Transverse colon (tissue), 4 donors: ENCODE data around the gene COG4.

Source experiments
- POLR2AphosphoS5 ChIP-seq, 3 donors: sonication (generic); formaldehyde crosslinking; IDR thresholded peaks; one replicate each; pipeline ENCODE4 v1.6.1; 2016; ENCODE audit warnings: antibody characterized with exemption in 3 of 3
- TF ChIP-seq, protein P1 (sequence below), 5 experiments: fragments of 200-600 bp in 3 of 5; fragments of 450-650 bp in 2 of 5; sonication (generic) in 3 of 5; IDR thresholded peaks; 1 replicate in 2 of 5; 2 replicates in 3 of 5; pipeline ENCODE4 v1.5.1; 2016 to 2017; ENCODE audit warnings: antibody characterized with exemption in 5 of 5, inconsistent platforms in 3 of 5, mild to moderate bottlenecking in 2 of 5, moderate library complexity in 1 of 5

DNA sequence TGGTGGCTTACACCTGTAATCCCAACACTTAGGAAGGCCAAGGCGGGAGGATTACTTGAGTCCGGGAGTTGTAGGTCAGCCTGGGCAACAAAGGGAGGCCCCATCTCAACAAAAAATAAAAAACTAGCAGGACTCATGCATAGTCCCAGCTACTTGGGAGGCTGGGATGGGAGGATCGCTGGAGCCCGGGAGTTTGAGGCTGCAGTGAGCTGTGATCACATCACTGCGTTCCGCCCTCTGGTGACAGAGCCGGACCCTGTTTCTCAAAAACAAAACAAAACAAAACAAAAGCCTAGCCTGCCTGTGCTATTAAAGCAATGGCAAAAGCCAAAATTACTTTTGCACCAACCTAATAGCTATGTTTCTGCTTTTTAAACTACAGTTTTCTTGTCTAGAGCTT is 67.4 kb downstream of the COG4 start:
- TF ChIP-seq, protein P1, sequence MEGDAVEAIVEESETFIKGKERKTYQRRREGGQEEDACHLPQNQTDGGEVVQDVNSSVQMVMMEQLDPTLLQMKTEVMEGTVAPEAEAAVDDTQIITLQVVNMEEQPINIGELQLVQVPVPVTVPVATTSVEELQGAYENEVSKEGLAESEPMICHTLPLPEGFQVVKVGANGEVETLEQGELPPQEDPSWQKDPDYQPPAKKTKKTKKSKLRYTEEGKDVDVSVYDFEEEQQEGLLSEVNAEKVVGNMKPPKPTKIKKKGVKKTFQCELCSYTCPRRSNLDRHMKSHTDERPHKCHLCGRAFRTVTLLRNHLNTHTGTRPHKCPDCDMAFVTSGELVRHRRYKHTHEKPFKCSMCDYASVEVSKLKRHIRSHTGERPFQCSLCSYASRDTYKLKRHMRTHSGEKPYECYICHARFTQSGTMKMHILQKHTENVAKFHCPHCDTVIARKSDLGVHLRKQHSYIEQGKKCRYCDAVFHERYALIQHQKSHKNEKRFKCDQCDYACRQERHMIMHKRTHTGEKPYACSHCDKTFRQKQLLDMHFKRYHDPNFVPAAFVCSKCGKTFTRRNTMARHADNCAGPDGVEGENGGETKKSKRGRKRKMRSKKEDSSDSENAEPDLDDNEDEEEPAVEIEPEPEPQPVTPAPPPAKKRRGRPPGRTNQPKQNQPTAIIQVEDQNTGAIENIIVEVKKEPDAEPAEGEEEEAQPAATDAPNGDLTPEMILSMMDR (IDR thresholded peaks at IDR 0.05), result no peak
- TF ChIP-seq POLR2AphosphoS5 (IDR thresholded peaks at IDR 0.05), result no peak
